ENCODE measurements around the gene RNF150. TPM values are rescaled to one million over a fixed set of nuclear protein-coding genes. Genes with fewer than 3 reads are reported as not detected.

Gene RNF150
- polyA plus RNA-seq, 1 donor from 2014 or later, result 15.3 TPM

DNA sequence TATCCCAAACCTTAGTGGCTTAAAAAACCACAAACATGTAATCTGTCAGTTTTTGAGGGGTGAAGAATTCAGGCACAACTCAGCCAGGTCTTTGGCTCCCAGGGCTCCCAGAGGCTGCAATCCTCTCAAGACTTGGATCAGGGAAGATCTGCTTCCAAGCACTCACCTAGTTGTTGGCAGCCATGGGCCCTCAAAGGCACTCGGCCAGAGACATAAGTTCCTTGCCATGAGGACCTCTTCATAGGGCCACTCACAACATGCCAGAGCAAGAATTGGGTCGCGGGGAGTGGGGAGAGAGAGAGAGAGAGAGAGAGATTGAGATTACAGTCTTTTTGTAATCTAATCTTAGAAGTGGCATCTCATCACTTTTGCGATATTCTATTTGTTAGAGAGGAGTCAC, 300.0 kb downstream of the RNF150 start:
- H3K4me3 ChIP-seq (ENCODE audit: low read length), result no peak overlapping the region
- no peaks in the 10 kb centered on the region for H3K36me3 ChIP-seq (ENCODE audit: insufficient read depth, low read length)
- no peaks in the 10 kb centered on the region for H3K9me3 ChIP-seq (ENCODE audit: low read length)
- H4K20me1 ChIP-seq (ENCODE audit: insufficient read depth), result no peaks in the 10 kb centered on the region
- H3F3A ChIP-seq (ENCODE audit: insufficient read depth, low read length, poor library complexity, severe bottlenecking), result no peaks in the 10 kb centered on the region
- H3K27ac ChIP-seq (ENCODE audit: low read length), result no peak overlapping the region
- H3K4me2 ChIP-seq (ENCODE audit: low read length), result no peak overlapping the region
- no peaks in the 10 kb centered on the region for H3K9me2 ChIP-seq (ENCODE audit: insufficient read depth, low read length)
- H2AFZ ChIP-seq (ENCODE audit: low read depth, low read length), result no peak overlapping the region
- no peak for TF ChIP-seq CTCF (IDR thresholded peaks at IDR 0.05; ENCODE audit: poor library complexity, severe bottlenecking)
- no peak for TF ChIP-seq SMC3 (conservative IDR thresholded peaks at IDR 0.05; ENCODE audit: poor library complexity)
- no peak for TF ChIP-seq REST (IDR thresholded peaks at IDR 0.05; ENCODE audit: borderline replicate concordance)
- no peak for TF ChIP-seq EP300 (conservative IDR thresholded peaks at IDR 0.05; ENCODE audit: poor library complexity, severe bottlenecking)
- TF ChIP-seq RAD21 (conservative IDR thresholded peaks at IDR 0.05), result no peak
- no peak overlapping the region for H3K9ac ChIP-seq (ENCODE audit: low read length)
- no peaks in the 10 kb centered on the region for H3K79me2 ChIP-seq (replicated peaks; ENCODE audit: insufficient read depth, low read length)
- no peaks in the 10 kb centered on the region for H3K27me3 ChIP-seq (ENCODE audit: insufficient read depth, low read depth, low read length)

GRCh38 chr4:140829825-140830224, 303.4 kb downstream of the RNF150 start:
- H3F3A ChIP-seq (ENCODE audit: insufficient read depth, low read length, poor library complexity, severe bottlenecking), result no peaks in the 10 kb centered on the region
- TF ChIP-seq MXI1 (conservative IDR thresholded peaks at IDR 0.05; ENCODE audit: poor library complexity, severe bottlenecking) (no peak), SMC3 (conservative IDR thresholded peaks at IDR 0.05; ENCODE audit: poor library complexity) (no peak), TAF1 (IDR thresholded peaks at IDR 0.05; ENCODE audit: low read depth) (no peak), POLR2AphosphoS5 (IDR thresholded peaks at IDR 0.05) (no peak), REST (IDR thresholded peaks at IDR 0.05; ENCODE audit: borderline replicate concordance) (no peak), RAD21 (conservative IDR thresholded peaks at IDR 0.05) (no peak), EP300 (conservative IDR thresholded peaks at IDR 0.05; ENCODE audit: poor library complexity, severe bottlenecking) (no peak), CTCF (IDR thresholded peaks at IDR 0.05; ENCODE audit: poor library complexity, severe bottlenecking) (no peak), EZH2 (IDR thresholded peaks at IDR 0.05; ENCODE audit: borderline replicate concordance, insufficient read depth, low read length, poor library complexity, severe bottlenecking) (no peak)
- no peak overlapping the region for H3K27ac ChIP-seq (ENCODE audit: low read length)
- H3K9me3 ChIP-seq (ENCODE audit: low read length), result no peaks in the 10 kb centered on the region
- no peaks in the 10 kb centered on the region for H3K9me2 ChIP-seq (ENCODE audit: insufficient read depth, low read length)
- H3K36me3 ChIP-seq (ENCODE audit: insufficient read depth, low read length), result no peaks in the 10 kb centered on the region
- no peak overlapping the region for H3K4me3 ChIP-seq (ENCODE audit: low read length)
- no peaks in the 10 kb centered on the region for H3K79me2 ChIP-seq (replicated peaks; ENCODE audit: insufficient read depth, low read length)
- H2AFZ ChIP-seq (ENCODE audit: low read depth, low read length), result no peak overlapping the region
- no peak overlapping the region for H3K4me2 ChIP-seq (ENCODE audit: low read length)
- H3K9ac ChIP-seq (ENCODE audit: low read length), result no peak overlapping the region
- H3K27me3 ChIP-seq (ENCODE audit: insufficient read depth, low read depth, low read length), result no peaks in the 10 kb centered on the region
- no peaks in the 10 kb centered on the region for H4K20me1 ChIP-seq (ENCODE audit: insufficient read depth)

All from neural cell (in vitro differentiated cells).